OCI-LY3 (cell line): ENCODE measurements around the gene TMEM108.

Experiments
- CTCF ChIP-seq: fragments of 200-600, 300-600 bp; sonication (generic); IDR thresholded peaks from 2 replicates; pipeline ENCODE4 v1.5.1; 2014; ENCODE audit warnings: antibody characterized with exemption, low read length, low read depth
- EZH2phosphoT487 ChIP-seq: fragments of 200-600 bp; shearing (Covaris generic); IDR thresholded peaks from 2 replicates; pipeline ENCODE4 v1.6.1; 2018; ENCODE audit warnings: antibody characterized with exemption, mixed run types, low read depth

DNA sequence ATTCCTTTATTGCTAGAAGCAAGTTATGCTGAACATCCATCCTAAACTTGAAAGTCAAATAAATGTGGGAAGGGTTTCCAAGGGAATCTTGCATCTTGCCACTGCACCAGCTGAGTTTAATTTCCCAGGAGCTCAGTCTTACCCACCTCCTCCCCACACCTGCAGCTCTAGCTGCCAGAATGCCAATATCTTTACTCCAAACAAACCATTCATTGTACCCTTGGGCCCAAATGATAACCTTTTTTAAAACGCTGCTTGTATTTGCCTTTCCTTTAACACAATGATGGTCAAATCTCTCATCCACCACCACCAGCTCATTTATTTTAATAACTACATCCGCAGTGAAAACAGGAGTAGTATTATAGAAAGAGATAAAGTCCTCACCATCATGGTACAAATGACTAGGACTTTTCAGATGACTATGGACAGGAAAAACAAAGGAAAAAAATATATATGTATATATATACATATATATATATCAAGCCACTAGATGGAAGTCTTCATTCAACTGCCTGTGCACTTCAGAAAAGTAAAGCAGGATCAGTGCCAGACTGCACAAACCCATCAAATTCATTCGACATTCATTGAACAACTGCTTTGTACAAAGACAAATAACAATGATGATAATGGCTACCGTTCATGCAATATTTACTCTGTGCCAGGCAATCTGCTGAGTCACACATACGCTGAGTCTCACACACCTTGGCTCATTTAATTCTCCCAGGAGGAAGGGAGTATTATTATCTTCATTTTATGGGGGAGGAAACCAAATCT lies 405.6 kb downstream of the TMEM108 start:
- peak; percentile 18; the same call in 1 of the 2 replicates for TF ChIP-seq CTCF
- TF ChIP-seq EZH2phosphoT487 = no peak
